HEK293T (cell line): ENCODE results near the gene FANCD2.

Experiments
- CTCF ChIA-PET: fragments of 350-600 bp; formaldehyde crosslinking; extraction: SDS; loops from one replicate; lab custom pipeline; 2021; ENCODE audit warnings: antibody characterized with exemption, inconsistent platforms; lab: Yijun Ruan, JAX
- POLR2A ChIA-PET: fragments of 350-600 bp; formaldehyde crosslinking; extraction: SDS; loops from one replicate; lab custom pipeline; 2020; ENCODE audit warnings: antibody characterized with exemption, inconsistent platforms; lab: Yijun Ruan, JAX
- DNase-seq: peaks from one replicate; pipeline ENCODE4 v3.0.0; 2012; ENCODE audit warnings: mixed read lengths; ENCODE audit errors: extremely low spot score
- ARNT ChIP-seq: fragments of 450-650 bp; IDR thresholded peaks from 2 replicates; pipeline ENCODE4 v1.6.1; 2017; ENCODE audit warnings: mild to moderate bottlenecking
- BHLHE40 ChIP-seq: fragments of 450-650 bp; IDR thresholded peaks from 2 replicates; pipeline ENCODE4 v1.6.1; 2016; ENCODE audit warnings: mild to moderate bottlenecking, moderate library complexity, borderline replicate concordance
- CTBP1 ChIP-seq: fragments of 450-650 bp; IDR thresholded peaks from 2 replicates; pipeline ENCODE4 v1.6.1; 2016; ENCODE audit warnings: borderline replicate concordance
- ELF4 ChIP-seq: fragments of 450-650 bp; IDR thresholded peaks from 2 replicates; pipeline ENCODE4 v1.6.1; 2017; ENCODE audit warnings: antibody characterized with exemption
- FOXA1 ChIP-seq: fragments of 450-650 bp; IDR thresholded peaks from 2 replicates; pipeline ENCODE4 v1.6.1; 2016; ENCODE audit warnings: mild to moderate bottlenecking
- FOXK2 ChIP-seq: fragments of 450-650 bp; IDR thresholded peaks from 2 replicates; pipeline ENCODE4 v1.6.1; 2016; ENCODE audit warnings: mild to moderate bottlenecking
- FOXM1 ChIP-seq: fragments of 450-650 bp; IDR thresholded peaks from 2 replicates; pipeline ENCODE4 v1.6.1; 2017; ENCODE audit warnings: mild to moderate bottlenecking, borderline replicate concordance
- HDGF ChIP-seq: fragments of 450-650 bp; IDR thresholded peaks from 2 replicates; pipeline ENCODE4 v1.6.1; 2017; ENCODE audit warnings: antibody characterized with exemption, borderline replicate concordance
- L3MBTL2 ChIP-seq: fragments of 450-650 bp; conservative IDR thresholded peaks from 2 replicates; pipeline ENCODE4 v1.6.1; 2016; ENCODE audit warnings: mild to moderate bottlenecking
- LEF1 ChIP-seq: fragments of 450-650 bp; IDR thresholded peaks from 2 replicates; pipeline ENCODE4 v1.6.1; 2017; ENCODE audit warnings: mild to moderate bottlenecking, borderline replicate concordance
- NFRKB ChIP-seq: fragments of 450-650 bp; IDR thresholded peaks from 2 replicates; pipeline ENCODE4 v1.6.1; 2016; ENCODE audit warnings: mild to moderate bottlenecking, moderate library complexity
- SP1 ChIP-seq: fragments of 450-650 bp; IDR thresholded peaks from 2 replicates; pipeline ENCODE4 v1.6.1; 2017
- SUZ12 ChIP-seq: fragments of 450-650 bp; IDR thresholded peaks from 2 replicates; pipeline ENCODE4 v1.6.1; 2016; ENCODE audit warnings: mild to moderate bottlenecking
- TARDBP ChIP-seq: fragments of 450-650 bp; IDR thresholded peaks from 2 replicates; pipeline ENCODE4 v1.6.1; 2016
- ZNF384 ChIP-seq: fragments of 450-650 bp; IDR thresholded peaks from 2 replicates; pipeline ENCODE4 v1.6.1; 2016
- TF ChIP-seq, protein P1 (sequence below): fragments of 450-650 bp; IDR thresholded peaks from 2 replicates; pipeline ENCODE4 v1.6.1; 2016

FANCD2 gene

DNA sequence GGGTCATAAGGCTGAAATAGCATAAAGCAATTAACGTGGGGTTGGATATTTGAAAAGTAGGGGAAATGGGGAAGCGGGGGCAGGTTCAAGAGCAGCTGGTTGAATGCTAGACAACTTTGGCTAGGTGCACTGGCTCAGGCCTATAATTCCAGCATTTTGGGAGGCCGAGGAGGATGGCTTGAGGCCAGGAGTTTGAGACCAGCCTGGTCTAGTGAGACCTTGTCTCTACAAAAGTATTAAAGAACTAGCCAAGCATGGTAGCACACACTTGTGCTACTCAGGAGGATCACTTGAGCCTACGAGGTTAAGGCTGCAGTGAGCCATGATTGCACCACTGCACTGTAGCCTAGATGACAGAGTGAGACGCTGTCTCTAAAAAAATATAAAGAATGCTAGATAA, 6.9 kb upstream of the FANCD2 start:
- POLR2A ChIA-PET: no interaction called here
- TF ChIP-seq, protein P1, sequence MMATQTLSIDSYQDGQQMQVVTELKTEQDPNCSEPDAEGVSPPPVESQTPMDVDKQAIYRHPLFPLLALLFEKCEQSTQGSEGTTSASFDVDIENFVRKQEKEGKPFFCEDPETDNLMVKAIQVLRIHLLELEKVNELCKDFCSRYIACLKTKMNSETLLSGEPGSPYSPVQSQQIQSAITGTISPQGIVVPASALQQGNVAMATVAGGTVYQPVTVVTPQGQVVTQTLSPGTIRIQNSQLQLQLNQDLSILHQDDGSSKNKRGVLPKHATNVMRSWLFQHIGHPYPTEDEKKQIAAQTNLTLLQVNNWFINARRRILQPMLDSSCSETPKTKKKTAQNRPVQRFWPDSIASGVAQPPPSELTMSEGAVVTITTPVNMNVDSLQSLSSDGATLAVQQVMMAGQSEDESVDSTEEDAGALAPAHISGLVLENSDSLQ: no peak
- TF ChIP-seq BHLHE40: no peak
- TF ChIP-seq SUZ12: no peak
- TF ChIP-seq NFRKB: no peak
- no peak for TF ChIP-seq FOXA1
- no peak for TF ChIP-seq ELF4
- TF ChIP-seq HDGF: no peak
- TF ChIP-seq CTBP1: no peak
- no peak for TF ChIP-seq ARNT
- TF ChIP-seq LEF1: no peak
- CTCF ChIA-PET: no interaction called here
- no peak for DNase-seq

DNA sequence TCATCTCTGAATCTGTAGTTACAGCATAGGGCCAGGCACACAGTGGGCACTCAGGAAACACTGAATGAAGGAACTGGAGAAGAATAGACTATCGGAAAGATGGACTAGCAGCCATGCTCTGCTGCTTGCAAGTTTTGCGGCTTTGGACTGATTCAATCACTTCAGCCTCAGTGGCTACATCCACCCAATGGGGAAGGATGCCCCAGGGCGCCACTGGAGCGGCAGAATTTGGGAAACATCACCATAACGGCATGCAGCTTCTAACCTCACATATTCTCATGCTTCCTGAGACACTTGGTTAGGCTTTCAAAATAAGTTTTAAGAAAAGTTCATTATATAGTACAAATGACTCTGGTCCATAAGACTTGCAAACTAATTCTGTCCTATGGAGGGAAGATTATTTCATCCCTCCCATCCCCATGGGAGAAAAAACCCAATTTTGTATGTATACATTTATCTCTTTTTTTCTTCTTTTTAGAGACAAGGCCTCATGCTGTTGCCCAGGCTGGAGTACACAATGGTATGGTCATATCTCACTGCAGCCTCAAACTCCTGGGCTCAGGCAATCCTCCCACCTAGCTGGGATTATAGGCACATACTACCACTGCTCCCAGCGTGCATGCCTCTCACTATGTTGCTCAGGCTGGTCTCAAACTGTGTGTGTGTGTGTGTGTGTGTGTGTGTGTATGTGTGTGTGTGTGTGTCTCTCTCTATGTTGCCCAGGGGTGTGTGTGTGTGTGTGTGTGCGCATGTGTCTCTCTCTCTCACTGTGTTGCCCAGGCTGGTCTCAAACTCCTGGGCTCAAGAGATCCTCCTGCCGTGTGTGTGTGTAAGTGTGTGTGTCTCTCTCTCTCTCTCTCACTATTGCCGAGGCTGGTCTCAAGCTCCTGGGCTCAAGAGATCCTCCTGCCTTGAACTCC, 4.1 kb upstream of the FANCD2 start:
- DNase-seq: no peak
- POLR2A ChIA-PET: no interaction called here
- TF ChIP-seq, protein P1: no peak
- TF ChIP-seq ELF4: no peak
- no peak for TF ChIP-seq SUZ12
- no peak for TF ChIP-seq NFRKB
- no peak for TF ChIP-seq HDGF
- TF ChIP-seq BHLHE40: no peak
- no peak for TF ChIP-seq ARNT
- CTCF ChIA-PET: no interaction called here

DNA sequence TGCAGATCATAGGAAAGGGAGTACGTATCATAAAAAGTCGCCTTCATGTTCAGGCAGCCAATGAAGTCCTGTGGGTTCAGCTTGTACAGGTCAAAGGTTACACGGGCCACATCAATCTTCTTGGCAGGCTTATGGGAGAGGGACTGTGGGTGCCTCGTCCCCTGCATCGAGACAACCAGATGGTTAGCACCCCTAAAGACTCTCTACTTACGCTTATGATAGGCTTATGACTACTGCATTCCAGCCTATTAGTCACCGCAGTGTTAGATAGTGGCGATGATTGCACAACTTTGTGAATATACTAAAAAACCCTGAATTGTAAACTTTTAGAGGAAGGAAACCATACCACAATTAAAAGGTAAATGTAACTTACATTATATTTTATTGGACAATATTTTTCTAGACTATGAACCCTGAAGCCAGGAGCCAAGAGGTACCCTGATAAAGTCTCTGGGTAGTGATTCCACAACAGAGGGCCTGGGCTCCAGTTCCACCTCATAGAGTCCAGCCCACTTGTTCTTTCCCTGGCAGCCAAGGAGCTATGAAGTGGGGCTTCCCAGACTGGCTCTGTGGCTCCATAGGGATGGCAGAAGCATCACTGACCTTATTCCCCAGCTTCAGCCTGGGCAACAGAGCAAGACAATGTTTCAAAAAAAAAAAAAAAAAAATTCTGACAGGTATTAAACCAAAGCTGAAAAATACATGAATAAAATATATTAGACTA, 2.5 kb upstream of the FANCD2 start:
- POLR2A ChIA-PET: no interaction called here
- DNase-seq: no peak
- TF ChIP-seq L3MBTL2: no peak
- TF ChIP-seq BHLHE40: no peak
- TF ChIP-seq SUZ12: no peak
- no peak for TF ChIP-seq CTBP1
- TF ChIP-seq FOXK2: no peak
- TF ChIP-seq SP1: no peak
- no peak for TF ChIP-seq HDGF
- TF ChIP-seq FOXA1: no peak
- CTCF ChIA-PET: no interaction called here

DNA sequence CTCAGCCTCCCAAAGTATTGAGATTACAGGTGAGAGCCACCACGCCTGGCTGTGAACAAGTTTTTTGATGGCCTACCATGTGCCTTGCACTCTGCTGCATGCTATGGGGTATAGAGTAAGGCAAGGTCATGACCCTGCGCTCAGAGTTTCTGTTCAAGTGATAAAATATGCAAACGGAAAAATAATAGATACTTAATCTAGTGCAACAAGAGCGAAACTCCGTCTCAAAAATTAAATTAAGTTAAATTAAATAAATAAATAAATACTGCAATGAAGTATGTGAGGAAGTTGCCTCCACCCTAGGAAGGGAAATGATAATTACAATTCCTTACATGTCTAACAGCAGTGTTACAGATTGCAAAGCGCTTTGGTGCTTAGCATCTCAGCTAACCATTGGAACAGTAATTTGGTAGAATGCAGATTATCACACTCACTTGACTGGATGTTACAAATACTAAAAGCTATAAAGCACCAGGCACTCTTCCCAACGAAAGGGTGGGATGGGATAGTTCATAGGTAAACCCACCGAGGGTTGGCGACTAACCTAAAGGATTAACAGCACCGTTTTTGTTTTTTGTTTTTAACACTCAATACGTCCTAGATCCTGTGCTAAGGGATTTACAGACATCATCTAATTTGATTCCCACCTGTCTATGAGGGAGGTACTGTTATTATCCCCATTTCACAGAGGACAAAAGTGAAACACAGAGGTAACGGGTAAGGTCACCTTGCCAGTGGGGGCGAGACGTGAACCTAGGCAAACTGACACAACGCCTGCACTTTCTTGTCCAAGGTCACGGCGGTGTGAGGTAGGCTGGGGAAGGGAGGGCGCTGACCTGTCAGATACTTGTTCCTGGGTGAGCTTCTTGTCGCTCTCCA, 793 bp upstream of the FANCD2 start:
- ChIA-PET POLR2A (interaction anchor here (0.6 to 1.8 kb wide), 6 partner anchors 9 to 233 kb away, joined by 3 to 7 read pairs (median 4); partner anchors contain the start of genes ARPC4, EMC3 and IL17RE), CTCF (no interaction called here)
- no peak for DNase-seq
- TF ChIP-seq HDGF (no peak), BHLHE40 (no peak), NFRKB (no peak), ZNF384 (no peak), TARDBP (no peak), ARNT (no peak), L3MBTL2 (no peak), FOXA1 (no peak)
- TF ChIP-seq, protein P1: no peak

DNA sequence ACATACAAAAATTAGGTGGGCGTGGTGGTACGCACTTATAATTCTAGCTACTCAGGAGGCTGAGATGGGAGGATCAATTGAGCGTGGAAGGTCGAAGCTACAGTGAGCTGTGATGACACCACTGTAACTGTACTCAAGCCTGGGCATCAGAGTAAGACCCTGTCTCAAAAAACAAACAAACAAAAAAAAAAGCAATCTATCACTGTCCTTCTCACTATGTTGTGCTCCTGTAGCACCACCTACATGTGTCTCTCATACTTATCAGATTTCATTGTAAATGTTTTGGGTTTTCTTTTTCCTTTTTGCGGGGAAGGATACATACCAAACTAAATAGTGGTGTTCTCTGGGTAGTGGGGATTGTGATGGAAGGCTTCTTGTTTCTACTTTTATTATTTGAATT, 14.8 kb downstream of the FANCD2 start:
- ChIA-PET CTCF (no interaction called here), POLR2A (no interaction called here)
- TF ChIP-seq, protein P1: peak; percentile 52; the same call in 1 of the 2 replicates
- TF ChIP-seq LEF1: no peak
- TF ChIP-seq L3MBTL2: no peak
- no peak for TF ChIP-seq NFRKB
- no peak for TF ChIP-seq ARNT
- no peak for TF ChIP-seq ZNF384
- no peak for TF ChIP-seq FOXM1
- no peak for DNase-seq
